KG1 (cell line): Measurements from ENCODE around the gene STAT1.
"Not testable (repeated sequence)": the region's sequence is repeated elsewhere in the genome, so short reads cannot be mapped to it uniquely, and the experiment has no call there.

Experiments
- DNase-seq: peaks from one replicate; lab custom pipeline; 2025; lab: John Stamatoyannopoulos, UW

Gene STAT1

GRCh38 chr2:191006997-191007783, 6.8 kb downstream of the STAT1 start:
- no peak for DNase-seq

- DNase-seq: no peak
Measured at GRCh38 chr2:191006297-191006696, 7.7 kb downstream of the STAT1 start.

DNA sequence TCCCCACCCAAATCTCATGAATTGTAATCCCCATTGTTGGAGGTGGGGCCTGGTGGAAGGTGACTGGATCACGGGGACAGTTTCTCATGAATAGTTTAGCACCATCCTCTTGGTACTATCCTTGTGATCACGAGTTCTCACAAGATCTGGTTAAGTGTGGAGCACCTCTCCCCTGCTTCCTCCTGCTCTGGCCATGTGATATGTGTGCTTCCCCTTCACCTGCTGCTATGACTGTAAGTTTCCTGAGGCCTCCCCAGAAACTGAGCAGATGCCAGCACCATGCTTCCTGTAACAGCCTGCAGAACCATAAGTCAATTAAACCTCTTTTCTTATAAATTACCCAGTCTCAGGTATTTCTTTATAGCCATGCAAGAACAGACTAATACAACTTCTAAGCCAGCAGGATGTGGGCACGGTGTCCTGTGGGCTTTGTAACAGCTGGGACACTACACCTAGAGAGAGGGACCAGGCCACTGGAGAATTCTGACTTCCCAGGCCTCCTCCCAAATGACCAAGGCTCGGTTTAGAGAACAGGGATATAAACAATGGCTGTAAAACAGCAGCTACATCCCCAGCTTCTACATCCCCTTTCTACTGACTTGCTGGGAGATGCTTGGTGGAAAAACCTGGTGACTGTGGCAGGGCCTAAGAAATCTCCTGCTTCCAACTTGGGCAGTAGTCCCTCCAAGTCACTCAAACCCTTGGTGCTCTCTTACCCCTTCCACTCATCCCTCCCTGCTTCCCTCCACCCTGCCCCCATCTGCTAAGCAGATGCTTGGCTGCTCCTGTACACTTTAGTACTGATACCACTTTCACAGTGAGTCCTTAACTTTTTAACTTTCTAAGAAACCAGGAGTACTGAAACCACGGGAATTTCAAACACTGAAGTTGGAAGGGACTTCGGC, 10.3 kb downstream of the STAT1 start:
- no peak for DNase-seq

GRCh38 chr2:191001624-191002023, 12.3 kb downstream of the STAT1 start:
- no peak for DNase-seq

DNA sequence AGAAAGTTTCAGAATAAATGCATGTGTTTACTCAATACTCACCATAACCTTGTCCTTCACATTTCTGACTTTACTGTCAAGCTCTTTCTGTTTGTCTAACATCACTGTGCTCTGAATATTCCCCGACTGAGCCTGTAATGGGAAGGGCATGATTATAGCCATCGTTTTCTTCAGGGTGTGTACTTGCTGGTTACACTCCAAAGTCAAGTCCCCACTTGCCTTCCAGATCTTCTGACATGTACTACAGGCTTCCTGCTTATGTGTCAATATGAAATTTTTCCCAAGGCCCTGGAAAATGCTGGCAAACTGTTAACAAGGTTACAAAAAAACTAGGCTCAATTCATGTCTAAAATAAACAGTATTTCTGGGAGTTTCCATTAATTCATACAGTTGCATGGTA, 12.9 kb downstream of the STAT1 start:
- DNase-seq: no peak

DNA sequence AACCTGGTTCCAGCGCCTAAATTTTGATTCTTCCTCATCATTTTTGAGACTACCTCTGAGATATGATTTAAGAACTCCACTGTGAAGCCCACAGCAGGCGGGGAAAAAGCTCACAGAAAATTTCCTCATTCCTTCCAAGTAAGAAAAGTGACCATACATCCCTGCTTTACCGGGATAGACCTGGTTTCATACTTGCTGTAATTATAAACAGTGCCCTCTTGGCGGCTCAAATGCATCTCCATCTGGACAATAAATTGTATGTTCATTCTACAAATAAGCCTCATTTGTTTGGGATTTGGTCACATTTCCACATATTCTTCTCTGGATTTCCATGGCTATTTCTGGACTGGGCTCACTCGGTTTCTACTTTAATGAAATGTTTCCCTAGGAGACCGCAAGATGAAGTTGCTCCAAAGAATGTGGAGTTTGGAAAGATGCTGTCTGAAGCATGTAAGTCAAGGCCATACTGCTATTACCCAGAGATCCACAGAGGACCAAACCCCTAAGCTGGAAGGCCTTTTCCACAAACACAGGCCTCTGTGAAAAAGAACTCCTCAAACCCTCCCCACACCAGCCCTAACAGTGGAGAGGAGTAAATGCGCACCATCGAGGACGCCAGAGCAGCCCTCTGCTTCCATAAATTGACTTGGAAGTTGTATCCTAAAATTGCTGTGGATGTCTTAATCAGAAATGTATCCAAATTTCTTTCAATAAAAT, 13.9 kb downstream of the STAT1 start:
- DNase-seq: no peak

DNA sequence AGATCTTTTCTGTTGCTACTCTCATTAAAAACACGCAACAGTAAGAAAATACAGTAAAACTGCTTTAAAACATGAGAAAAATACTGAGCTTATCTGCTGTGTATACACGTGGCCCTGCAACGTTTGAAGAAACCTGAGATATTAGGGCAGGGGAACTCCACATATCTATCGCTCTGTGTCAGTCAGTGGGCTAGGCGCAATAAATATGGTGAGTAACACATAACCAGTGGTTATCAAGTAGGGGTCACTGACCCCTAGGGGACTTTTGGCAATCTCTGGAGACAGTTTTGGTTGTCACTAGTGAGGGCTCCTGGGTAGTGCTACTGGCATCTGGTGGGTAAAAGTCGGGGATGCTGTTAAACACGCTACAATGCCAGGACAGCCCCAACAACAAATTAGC, 14.9 kb downstream of the STAT1 start:
- DNase-seq: no peak

DNA sequence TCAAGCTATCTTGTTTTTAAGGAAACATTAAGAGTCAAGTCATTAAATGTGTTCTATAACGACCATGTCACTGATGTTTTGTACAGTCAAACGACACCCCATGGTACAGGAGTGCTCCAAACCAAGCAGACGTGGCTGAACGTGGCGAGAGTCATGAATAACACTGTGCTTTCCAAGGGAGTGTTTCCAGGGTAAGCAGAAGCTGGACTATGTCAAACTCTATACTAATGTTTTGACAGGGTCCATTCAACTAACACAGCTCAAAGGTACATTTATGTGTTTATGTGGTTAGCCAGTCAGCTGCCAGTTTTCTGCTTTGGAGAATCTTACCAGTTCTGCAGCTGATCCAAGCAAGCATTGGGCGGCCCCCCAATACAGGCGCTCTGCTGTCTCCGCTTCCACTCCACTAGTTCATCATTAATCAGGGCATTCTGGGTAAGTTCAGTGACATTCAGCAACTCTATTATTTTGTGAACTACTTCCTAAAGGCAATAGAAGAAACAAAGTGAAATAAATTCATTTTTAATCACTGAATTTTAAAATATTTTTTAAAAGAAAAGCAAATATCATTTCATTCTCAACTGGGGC, 16.4 kb downstream of the STAT1 start:
- no peak for DNase-seq

- DNase-seq: no peak
Measured at GRCh38 chr2:190996947-190997346, 17.0 kb downstream of the STAT1 start.

DNA sequence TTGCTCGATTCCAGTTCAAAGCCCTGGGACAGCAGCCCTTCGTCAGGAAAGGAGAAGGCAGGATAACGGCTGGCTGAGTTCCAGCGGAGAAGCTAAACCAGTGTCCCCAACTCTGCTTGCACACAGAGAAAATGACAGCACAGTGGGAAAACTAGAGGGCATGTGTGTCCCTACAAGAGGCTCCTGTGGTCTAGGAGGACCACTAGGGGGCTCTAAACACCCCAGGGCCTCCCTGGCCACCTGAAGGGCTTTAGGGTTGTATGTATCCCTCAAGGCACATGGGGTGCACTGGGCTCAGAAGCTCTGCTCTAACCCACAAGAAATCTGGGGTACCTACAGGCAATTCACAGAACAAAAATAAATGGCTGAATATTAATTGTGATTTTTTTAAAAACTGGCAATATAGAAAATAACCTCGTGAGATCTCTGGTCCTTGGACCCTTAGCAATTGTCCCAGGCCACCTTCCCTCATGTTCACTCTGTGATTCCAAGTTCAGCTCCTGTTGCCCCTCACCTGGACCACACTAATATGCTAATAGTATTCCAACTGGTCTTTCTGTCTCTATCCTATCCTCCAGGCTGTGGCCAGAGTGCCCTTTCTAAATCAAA, 17.5 kb downstream of the STAT1 start:
- DNase-seq: no peak

- DNase-seq: not testable (repeated sequence)
Measured at GRCh38 chr2:190995315-190995714, 18.7 kb downstream of the STAT1 start.

DNA sequence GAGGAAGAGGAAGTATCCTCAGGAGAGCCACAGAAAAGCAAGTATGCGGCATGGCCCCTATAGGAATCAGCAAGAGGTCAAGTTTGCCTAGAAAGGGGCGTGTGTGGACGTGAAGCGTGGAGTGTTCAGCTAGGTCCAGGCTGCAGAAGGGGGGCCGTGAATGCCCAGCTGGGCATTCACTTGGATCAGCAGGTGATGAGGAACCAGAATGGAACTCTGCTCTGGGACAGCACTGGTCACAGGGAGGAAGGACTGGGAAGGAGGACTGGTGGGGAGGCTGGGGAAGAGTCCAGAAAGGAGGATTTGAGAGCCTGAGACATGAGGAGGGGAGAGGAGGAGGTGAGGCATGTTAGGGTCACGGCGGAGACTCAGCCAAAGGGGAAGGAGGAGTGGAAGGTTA, 19.8 kb downstream of the STAT1 start:
- DNase-seq: no peak

DNA sequence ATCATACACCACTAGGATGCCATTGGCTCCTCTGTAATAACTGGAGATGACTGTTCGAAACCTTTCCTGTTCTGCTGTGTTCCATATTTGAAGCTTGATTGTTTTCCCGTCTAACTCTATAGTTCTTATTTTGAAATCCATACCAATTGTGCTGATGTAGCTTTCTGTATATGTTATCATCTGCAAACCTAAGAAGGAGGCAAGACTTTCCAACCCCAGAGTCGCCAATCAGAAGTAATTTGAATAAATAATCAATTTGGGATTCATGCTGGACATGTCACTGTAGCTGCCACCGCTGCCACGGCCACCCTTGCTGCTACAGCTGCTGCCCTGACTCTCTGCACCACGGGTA, 20.7 kb downstream of the STAT1 start:
- no peak for DNase-seq

- DNase-seq: no peak
Measured at GRCh38 chr2:190990132-190990531, 23.8 kb downstream of the STAT1 start.

DNA sequence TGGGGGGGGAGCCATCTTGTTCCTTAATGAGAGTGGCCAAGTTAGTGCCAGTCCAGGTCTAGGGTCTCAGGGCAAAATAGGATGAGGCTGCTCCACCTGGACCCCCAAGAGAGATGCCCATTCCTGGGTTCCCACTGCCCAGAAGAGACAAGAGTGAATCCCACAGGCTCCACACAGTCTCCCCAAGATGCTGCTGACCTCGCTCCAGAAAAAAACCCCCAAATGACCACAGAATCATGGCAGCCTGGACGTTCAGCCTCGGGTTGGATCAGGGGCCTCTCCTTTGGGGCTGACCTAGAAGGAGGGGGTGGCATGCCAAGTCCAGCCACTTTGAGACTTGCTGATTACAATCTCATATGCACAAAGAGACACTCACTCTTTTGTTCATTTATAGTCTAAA, 25.1 kb downstream of the STAT1 start:
- DNase-seq: no peak

DNA sequence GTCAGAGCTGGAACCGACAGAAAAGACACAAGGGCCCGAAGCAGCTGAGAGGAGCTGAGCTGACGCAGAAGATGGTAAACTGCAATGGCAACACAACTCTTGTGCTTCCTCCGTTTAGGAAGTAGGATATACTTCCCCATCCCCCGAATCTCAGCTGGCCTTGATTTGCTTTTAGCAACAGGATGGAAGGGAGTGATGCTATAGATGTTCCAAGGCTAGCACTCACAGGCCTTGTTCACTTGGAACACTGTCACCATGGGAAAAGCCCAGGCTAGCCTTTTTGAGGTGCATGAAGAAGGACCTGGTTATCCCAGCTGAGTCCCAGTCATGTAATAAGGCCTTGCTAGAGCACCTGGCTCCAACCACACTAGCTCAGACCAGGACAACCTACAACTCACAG, 26.0 kb downstream of the STAT1 start:
- no peak for DNase-seq

- DNase-seq: no peak
Measured at GRCh38 chr2:190987116-190987515, 26.9 kb downstream of the STAT1 start.

- DNase-seq: no peak
Measured at GRCh38 chr2:190986221-190986953, 27.6 kb downstream of the STAT1 start.

DNA sequence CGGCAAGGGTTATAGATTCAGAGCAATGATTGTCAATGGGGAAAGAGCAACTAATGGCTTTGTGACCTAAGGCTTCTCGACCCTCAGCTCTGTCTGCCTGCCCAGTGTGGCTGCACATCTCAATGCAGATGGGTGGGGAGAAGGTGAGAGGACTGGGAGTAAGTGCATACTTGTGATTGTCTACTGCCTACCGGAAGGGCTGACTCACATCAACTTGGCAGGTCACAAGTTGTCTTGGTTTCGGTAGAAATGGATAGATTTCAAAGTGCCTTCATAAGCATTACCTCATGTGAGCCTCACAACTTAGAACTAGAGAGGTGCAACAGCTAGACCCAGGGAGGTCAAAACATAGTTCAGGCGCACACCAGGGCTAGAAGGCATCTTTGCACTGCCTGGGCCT, 29.4 kb downstream of the STAT1 start:
- no peak for DNase-seq

DNA sequence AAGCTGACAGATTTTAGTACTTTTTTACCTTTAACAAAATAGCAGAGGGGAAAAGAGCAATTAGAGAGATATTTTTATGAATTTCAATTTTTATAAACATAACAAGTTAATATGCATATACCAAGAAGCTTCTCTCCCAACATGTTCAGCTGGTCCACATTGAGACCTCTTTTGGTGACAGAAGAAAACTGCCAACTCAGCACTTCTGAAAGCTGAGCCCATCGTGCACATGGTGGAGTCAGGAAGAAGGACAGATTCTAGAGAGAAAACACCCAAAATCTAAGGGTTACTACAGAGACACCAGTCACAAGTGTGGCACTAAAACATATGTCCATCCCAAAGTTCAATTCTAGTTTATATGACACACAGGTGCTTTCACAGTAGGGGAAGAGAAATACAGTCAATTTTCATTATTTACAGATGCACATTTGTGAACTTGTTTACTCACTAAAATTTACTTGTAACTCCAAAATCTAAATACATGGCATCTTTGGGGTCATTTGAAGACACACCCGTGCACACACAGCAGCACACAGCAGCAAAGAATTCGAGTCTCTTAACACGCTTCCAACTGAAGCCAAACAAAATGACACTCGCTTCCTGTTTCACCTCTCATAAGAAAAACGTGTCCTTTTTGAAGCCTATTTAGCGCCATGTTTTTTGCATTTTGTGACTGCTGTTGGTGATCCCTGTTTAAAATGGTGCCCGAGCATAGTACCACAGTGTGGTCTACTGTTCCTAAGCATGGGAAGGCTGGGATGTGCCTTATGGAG, 31.5 kb downstream of the STAT1 start:
- DNase-seq: no peak
